Measurements from ENCODE around the gene PPM1E. TPM values are rescaled to one million over a fixed set of nuclear protein-coding genes. Genes with fewer than 3 reads are reported as not detected.

Gene PPM1E
- total RNA-seq, 2 donors from 2014 or later = not detected

DNA sequence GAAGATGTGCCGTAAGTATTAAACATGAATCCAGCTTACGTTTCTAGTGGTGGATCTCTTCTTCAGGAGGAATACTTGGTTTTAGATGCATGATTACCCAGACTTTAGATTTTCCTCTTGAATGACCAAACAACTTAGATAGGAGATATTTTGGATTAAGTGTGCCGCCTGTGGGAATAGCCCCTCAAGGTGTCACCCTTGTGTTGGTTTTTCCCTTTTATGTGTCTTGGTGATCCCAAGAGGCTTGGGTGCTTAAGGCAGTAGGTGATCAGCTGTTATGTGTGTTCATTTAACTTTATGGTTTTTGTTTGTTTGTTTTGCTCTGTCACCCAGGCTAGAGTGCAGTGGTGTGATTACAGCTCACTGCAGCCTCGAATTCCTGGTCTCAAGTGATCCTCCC, 115.1 kb downstream of the PPM1E start:
- DNase-seq (ENCODE audit: low spot score) = no peak
- Histone ChIP-seq H3K4me1 (ENCODE audit: control insufficient read depth in 1 of 2, low read depth in 2 of 2) (no peaks in the 10 kb centered on the region), H3K9me3 (no peaks in the 10 kb centered on the region), H3K4me3 (no peak overlapping the region), H3K27me3 (replicated peaks; ENCODE audit: insufficient read depth) (no peaks in the 10 kb centered on the region), H3K36me3 (no peaks in the 10 kb centered on the region), H3K27ac (no peak overlapping the region)
- no peak for ATAC-seq (ENCODE audit: insufficient number of reproducible peaks, low FRiP score, low read depth)
- TF ChIP-seq, protein P1, sequence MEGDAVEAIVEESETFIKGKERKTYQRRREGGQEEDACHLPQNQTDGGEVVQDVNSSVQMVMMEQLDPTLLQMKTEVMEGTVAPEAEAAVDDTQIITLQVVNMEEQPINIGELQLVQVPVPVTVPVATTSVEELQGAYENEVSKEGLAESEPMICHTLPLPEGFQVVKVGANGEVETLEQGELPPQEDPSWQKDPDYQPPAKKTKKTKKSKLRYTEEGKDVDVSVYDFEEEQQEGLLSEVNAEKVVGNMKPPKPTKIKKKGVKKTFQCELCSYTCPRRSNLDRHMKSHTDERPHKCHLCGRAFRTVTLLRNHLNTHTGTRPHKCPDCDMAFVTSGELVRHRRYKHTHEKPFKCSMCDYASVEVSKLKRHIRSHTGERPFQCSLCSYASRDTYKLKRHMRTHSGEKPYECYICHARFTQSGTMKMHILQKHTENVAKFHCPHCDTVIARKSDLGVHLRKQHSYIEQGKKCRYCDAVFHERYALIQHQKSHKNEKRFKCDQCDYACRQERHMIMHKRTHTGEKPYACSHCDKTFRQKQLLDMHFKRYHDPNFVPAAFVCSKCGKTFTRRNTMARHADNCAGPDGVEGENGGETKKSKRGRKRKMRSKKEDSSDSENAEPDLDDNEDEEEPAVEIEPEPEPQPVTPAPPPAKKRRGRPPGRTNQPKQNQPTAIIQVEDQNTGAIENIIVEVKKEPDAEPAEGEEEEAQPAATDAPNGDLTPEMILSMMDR (IDR thresholded peaks at IDR 0.05) = no peak

DNA sequence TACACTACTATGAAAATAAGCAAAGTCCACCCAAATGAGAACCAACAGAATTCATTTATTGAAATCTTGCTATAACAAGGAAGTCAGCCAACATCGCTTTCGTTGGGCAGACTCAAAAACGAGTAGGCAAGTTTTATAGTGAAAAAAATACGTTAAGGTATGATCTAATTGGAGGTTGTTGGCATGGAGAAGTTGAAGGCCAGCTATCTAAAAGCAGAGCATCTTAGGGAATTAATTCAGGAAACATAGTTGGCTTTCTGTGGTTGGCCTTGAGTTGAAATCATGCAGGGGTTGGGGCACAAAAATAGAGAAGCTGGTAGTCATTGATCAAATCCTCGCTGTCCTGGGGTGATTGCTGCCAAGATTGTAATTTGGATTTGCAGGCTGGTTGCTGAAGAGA, 118.3 kb downstream of the PPM1E start:
- no peak for DNase-seq (ENCODE audit: low spot score)
- Histone ChIP-seq H3K4me3 (no peak overlapping the region), H3K36me3 (no peaks in the 10 kb centered on the region), H3K4me1 (ENCODE audit: control insufficient read depth in 1 of 2, low read depth in 2 of 2) (no peaks in the 10 kb centered on the region), H3K27me3 (replicated peaks; ENCODE audit: insufficient read depth) (no peaks in the 10 kb centered on the region), H3K27ac (no peak overlapping the region), H3K9me3 (no peaks in the 10 kb centered on the region)
- no peak for ATAC-seq (ENCODE audit: insufficient number of reproducible peaks, low FRiP score, low read depth)
- TF ChIP-seq, protein P1 (IDR thresholded peaks at IDR 0.05) = no peak

DNA sequence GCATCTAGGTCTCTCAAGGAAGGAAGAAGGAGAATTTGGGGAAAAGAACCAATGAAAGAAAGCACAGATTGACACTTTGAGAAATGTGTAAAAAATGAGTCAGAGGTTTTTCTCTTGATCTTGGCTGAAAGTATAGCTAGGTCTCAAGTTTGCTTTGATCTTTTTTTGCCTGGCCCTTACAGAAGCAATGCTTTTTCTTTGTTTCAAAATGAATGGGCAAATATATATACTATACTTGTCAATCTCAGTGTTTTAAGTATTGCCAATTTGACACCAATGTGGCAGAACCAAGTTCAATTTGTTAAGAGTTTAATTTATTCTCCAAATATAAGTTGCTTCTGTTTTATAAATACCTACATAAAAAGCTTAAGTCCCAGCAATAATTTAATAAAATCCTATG, 119.6 kb downstream of the PPM1E start:
- no peaks in the 10 kb centered on the region for H3K27me3 ChIP-seq (replicated peaks; ENCODE audit: insufficient read depth)
- H3K4me1 ChIP-seq (ENCODE audit: control insufficient read depth in 1 of 2, low read depth in 2 of 2) = no peaks in the 10 kb centered on the region
- no peak for ATAC-seq (ENCODE audit: insufficient number of reproducible peaks, low FRiP score, low read depth)
- no peak overlapping the region for H3K4me3 ChIP-seq
- no peak for DNase-seq (ENCODE audit: low spot score)
- no peaks in the 10 kb centered on the region for H3K36me3 ChIP-seq
- TF ChIP-seq, protein P1 (IDR thresholded peaks at IDR 0.05) = no peak
- no peaks in the 10 kb centered on the region for H3K9me3 ChIP-seq
- H3K27ac ChIP-seq = no peak overlapping the region

DNA sequence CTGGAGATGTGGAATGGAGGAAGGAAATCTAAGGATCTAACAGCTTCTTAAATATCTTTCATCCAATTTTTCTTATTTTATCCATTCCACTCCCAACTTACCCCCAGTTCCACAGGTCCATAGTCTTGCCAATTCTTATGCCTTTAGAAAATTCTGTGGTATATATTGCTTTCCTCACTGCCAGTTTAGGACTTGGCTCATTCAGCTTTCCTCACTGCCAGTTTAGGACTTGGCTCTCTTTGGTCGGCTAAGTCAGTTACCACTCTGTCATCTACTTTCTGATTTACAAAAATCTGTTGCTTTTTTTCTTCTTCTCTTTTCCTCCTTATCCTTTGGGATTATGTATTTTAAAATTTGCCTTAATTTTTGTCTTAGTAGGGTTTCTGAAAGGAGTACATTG, 128.5 kb downstream of the PPM1E start:
- TF ChIP-seq, protein P1 (IDR thresholded peaks at IDR 0.05) = no peak
- H3K9me3 ChIP-seq = no peaks in the 10 kb centered on the region
- no peaks in the 10 kb centered on the region for H3K27me3 ChIP-seq (replicated peaks; ENCODE audit: insufficient read depth)
- ATAC-seq (ENCODE audit: insufficient number of reproducible peaks, low FRiP score, low read depth) (no peak), DNase-seq (ENCODE audit: low spot score) (no peak)
- no peak overlapping the region for H3K4me3 ChIP-seq
- H3K36me3 ChIP-seq = no peaks in the 10 kb centered on the region
- no peak overlapping the region for H3K27ac ChIP-seq
- H3K4me1 ChIP-seq (ENCODE audit: control insufficient read depth in 1 of 2, low read depth in 2 of 2) = no peaks in the 10 kb centered on the region

DNA sequence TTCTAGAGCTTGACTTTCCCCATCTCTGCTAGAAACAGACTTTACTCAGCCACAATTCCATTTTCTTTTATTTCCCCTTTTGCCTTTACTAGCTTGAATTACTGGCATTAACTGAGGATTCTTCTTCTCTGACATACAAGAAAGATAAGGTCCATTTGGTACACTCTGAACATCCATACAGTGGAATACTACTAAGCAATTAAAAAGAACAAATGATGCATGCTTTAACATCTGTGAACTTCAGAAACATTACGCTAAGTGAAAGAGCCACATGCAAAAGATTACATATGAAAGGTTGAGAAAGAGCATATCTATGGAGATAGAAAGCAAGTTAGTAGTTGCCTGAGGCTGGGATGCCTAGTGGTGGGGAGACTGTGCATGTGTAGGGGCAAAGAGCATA, 130.9 kb downstream of the PPM1E start:
- H3K36me3 ChIP-seq = no peaks in the 10 kb centered on the region
- ATAC-seq (ENCODE audit: insufficient number of reproducible peaks, low FRiP score, low read depth) (no peak), DNase-seq (ENCODE audit: low spot score) (no peak)
- no peaks in the 10 kb centered on the region for H3K9me3 ChIP-seq
- H3K4me3 ChIP-seq = no peak overlapping the region
- H3K4me1 ChIP-seq (ENCODE audit: control insufficient read depth in 1 of 2, low read depth in 2 of 2) = no peaks in the 10 kb centered on the region
- H3K27ac ChIP-seq = no peak overlapping the region
- no peaks in the 10 kb centered on the region for H3K27me3 ChIP-seq (replicated peaks; ENCODE audit: insufficient read depth)
- TF ChIP-seq, protein P1 (IDR thresholded peaks at IDR 0.05) = no peak
